Neural cell (in vitro differentiated cells): ENCODE data around the gene RGS3. TPM values are rescaled to one million over a fixed set of nuclear protein-coding genes. Genes with fewer than 3 reads are reported as not detected.

Experiments
- H2AFZ ChIP-seq: fragments of 200-600, 300-800 bp; sonication (generic), shearing (Covaris generic); 2 replicates; pipeline ENCODE4 v1.6.0; 2014; ENCODE audit warnings: low read depth, mild to moderate bottlenecking, antibody characterized with exemption, low read length, moderate library complexity
- H3F3A ChIP-seq: fragments of 200-600 bp; shearing (Covaris generic); 2 replicates; pipeline ENCODE4 v1.6.1; 2016; ENCODE audit warnings: mild to moderate bottlenecking, moderate library complexity, mixed read lengths, antibody characterized with exemption, low read length; ENCODE audit not compliant: insufficient read depth, poor library complexity, severe bottlenecking
- H3K27ac ChIP-seq: fragments of 200-600, 300-800 bp; sonication (generic), shearing (Covaris generic); 2 replicates; pipeline ENCODE4 v1.5.1; 2014; ENCODE audit warnings: mild to moderate bottlenecking, low read length, moderate library complexity
- H3K27me3 ChIP-seq: fragments of 300-800, 200-600 bp; sonication (generic), shearing (Covaris generic); 2 replicates; pipeline ENCODE4 v1.6.0; 2014; ENCODE audit warnings: mild to moderate bottlenecking, low read depth, low read length, moderate library complexity; ENCODE audit not compliant: insufficient read depth
- H3K36me3 ChIP-seq: fragments of 300-800, 200-600 bp; sonication (generic), shearing (Covaris generic); 2 replicates; pipeline ENCODE4 v1.5.1; 2014; ENCODE audit warnings: mild to moderate bottlenecking, antibody characterized with exemption, low read length, moderate library complexity; ENCODE audit not compliant: insufficient read depth
- H3K4me2 ChIP-seq: fragments of 300-800, 200-600 bp; sonication (generic), shearing (Covaris generic); 2 replicates; pipeline ENCODE4 v1.6.0; 2014; ENCODE audit warnings: mild to moderate bottlenecking, low read length
- H3K4me3 ChIP-seq: fragments of 300-800, 200-600 bp; sonication (generic), shearing (Covaris generic); 2 replicates; pipeline ENCODE4 v1.5.1; 2014; ENCODE audit warnings: mild to moderate bottlenecking, low read length, moderate library complexity
- H3K79me2 ChIP-seq: fragments of 200-600 bp; shearing (Covaris generic); replicated peaks from 2 replicates; pipeline ENCODE4 v1.6.0; 2014; ENCODE audit warnings: mild to moderate bottlenecking, low read length, moderate library complexity; ENCODE audit not compliant: insufficient read depth
- H3K9ac ChIP-seq: fragments of 300-800, 200-600 bp; sonication (generic), shearing (Covaris generic); 2 replicates; pipeline ENCODE4 v1.6.1; 2016; ENCODE audit warnings: mild to moderate bottlenecking, low read length, mixed read lengths
- H3K9me2 ChIP-seq: fragments of 200-600 bp; shearing (Covaris generic); 2 replicates; pipeline ENCODE4 v1.6.1; 2016; ENCODE audit warnings: mild to moderate bottlenecking, low read length, mixed read lengths; ENCODE audit not compliant: insufficient read depth
- H3K9me3 ChIP-seq: fragments of 200-600, 300-800 bp; sonication (generic), shearing (Covaris generic); 2 replicates; pipeline ENCODE4 v1.6.1; 2016; ENCODE audit warnings: mild to moderate bottlenecking, mixed run types, low read length, moderate library complexity, mixed read lengths
- H4K20me1 ChIP-seq: fragments of 200-600 bp; shearing (Covaris generic); 2 replicates; pipeline ENCODE4 v1.6.1; 2016; ENCODE audit warnings: mild to moderate bottlenecking, mixed run types; ENCODE audit not compliant: insufficient read depth
- CTCF ChIP-seq: fragments of 450-650 bp; IDR thresholded peaks from 2 replicates; pipeline ENCODE4 v1.5.1; 2014; ENCODE audit warnings: antibody characterized with exemption, mild to moderate bottlenecking, moderate library complexity; ENCODE audit not compliant: poor library complexity, severe bottlenecking
- EP300 ChIP-seq: fragments of 450-650 bp; conservative IDR thresholded peaks from 2 replicates; pipeline ENCODE4 v1.6.1; 2014; ENCODE audit warnings: antibody characterized with exemption, mild to moderate bottlenecking, moderate library complexity; ENCODE audit not compliant: poor library complexity, severe bottlenecking
- EZH2 ChIP-seq: fragments of 200-600, 300-800 bp; shearing (Covaris generic), sonication (generic); IDR thresholded peaks from 2 replicates; pipeline ENCODE4 v1.6.1; 2014; ENCODE audit warnings: antibody characterized with exemption, low read length, borderline replicate concordance, mild to moderate bottlenecking; ENCODE audit not compliant: insufficient read depth, poor library complexity, severe bottlenecking
- MXI1 ChIP-seq: fragments of 450-650 bp; conservative IDR thresholded peaks from 2 replicates; pipeline ENCODE4 v1.6.1; 2014; ENCODE audit warnings: antibody characterized with exemption, mild to moderate bottlenecking; ENCODE audit not compliant: poor library complexity, severe bottlenecking
- POLR2AphosphoS5 ChIP-seq: IDR thresholded peaks from 2 replicates; pipeline ENCODE4 v1.6.1; 2012
- RAD21 ChIP-seq: fragments of 450-650 bp; conservative IDR thresholded peaks from 2 replicates; pipeline ENCODE4 v1.6.1; 2014; ENCODE audit warnings: antibody characterized with exemption, mild to moderate bottlenecking, moderate library complexity
- REST ChIP-seq: IDR thresholded peaks from 2 replicates; pipeline ENCODE4 v1.6.1; 2012; ENCODE audit warnings: borderline replicate concordance
- SMC3 ChIP-seq: fragments of 450-650 bp; conservative IDR thresholded peaks from 2 replicates; pipeline ENCODE4 v1.6.1; 2014; ENCODE audit warnings: antibody characterized with exemption, mild to moderate bottlenecking, moderate library complexity; ENCODE audit not compliant: poor library complexity
- TAF1 ChIP-seq: IDR thresholded peaks from 2 replicates; pipeline ENCODE4 v1.6.1; 2012; ENCODE audit warnings: low read depth
- polyA plus RNA-seq: library from polyadenylated mRNA; depleted of rRNA; stranded (reverse); fragments of >200 nt; gene quantifications from 2 replicates; pipeline ENCODE4 v1.2.3, GENCODE V29; 2014

The RGS3 gene
- polyA plus RNA-seq, 1 donor from 2014 or later = 25.3 TPM

GRCh38 chr9:113622600-113623400, 159.3 kb downstream of the RGS3 start:
- no peak overlapping the region for H2AFZ ChIP-seq
- no peak overlapping the region for H3K4me2 ChIP-seq
- no peaks in the 10 kb centered on the region for H3F3A ChIP-seq
- TF ChIP-seq SMC3 (no peak), EZH2 (no peak), RAD21 (no peak), TAF1 (no peak), EP300 (no peak), CTCF (no peak), POLR2AphosphoS5 (no peak), REST (no peak), MXI1 (no peak)
- no peak overlapping the region for H3K4me3 ChIP-seq
- no peaks in the 10 kb centered on the region for H3K27me3 ChIP-seq
- no peak overlapping the region for H3K27ac ChIP-seq
- H3K36me3 ChIP-seq = no peaks in the 10 kb centered on the region
- no peaks in the 10 kb centered on the region for H4K20me1 ChIP-seq
- no peaks in the 10 kb centered on the region for H3K79me2 ChIP-seq
- no peaks in the 10 kb centered on the region for H3K9me2 ChIP-seq
- H3K9me3 ChIP-seq = no peaks in the 10 kb centered on the region
- no peak overlapping the region for H3K9ac ChIP-seq

- Histone ChIP-seq H3K79me2 (no peaks in the 10 kb centered on the region), H3K9me2 (no peaks in the 10 kb centered on the region), H3K4me2 (no peak overlapping the region), H4K20me1 (no peaks in the 10 kb centered on the region), H3K27ac (no peak overlapping the region), H3K9ac (no peak overlapping the region), H3K36me3 (no peaks in the 10 kb centered on the region), H3K9me3 (no peaks in the 10 kb centered on the region), H3F3A (no peaks in the 10 kb centered on the region), H2AFZ (no peak overlapping the region), H3K27me3 (no peaks in the 10 kb centered on the region), H3K4me3 (no peak overlapping the region)
- no peak for TF ChIP-seq SMC3
- no peak for TF ChIP-seq EP300
- no peak for TF ChIP-seq CTCF
- no peak for TF ChIP-seq RAD21
Measured at GRCh38 chr9:113623851-113624485, 160.4 kb downstream of the RGS3 start.
